ENCODE measurements around the gene TENT5C.
"Not testable (repeated sequence)": the region's sequence is repeated elsewhere in the genome, so short reads cannot be mapped to it uniquely, and the experiment has no call there.

The TENT5C gene

GRCh38 chr1:117605774-117606648 lies at the start of gene TENT5C:
Gene TENT5C (plus strand): TSS chr1:117606048. CDS start chr1:117622869, 16,821 bp downstream.
- DNase-seq, result peak; percentile 96 to 98

- DNase-seq, result no peak
Observed at GRCh38 chr1:117556341-117556740, 49.5 kb upstream of the TENT5C start.

GRCh38 chr1:117556976-117557375 lies 48.9 kb upstream of the TENT5C start:
- DNase-seq, result no peak

- DNase-seq, result not testable (repeated sequence)
Observed at GRCh38 chr1:117558451-117558850, 47.4 kb upstream of the TENT5C start.

- DNase-seq, result no peak
Observed at GRCh38 chr1:117559139-117559538, 46.7 kb upstream of the TENT5C start.

- no peak for DNase-seq
Observed at GRCh38 chr1:117559985-117560384, 45.9 kb upstream of the TENT5C start.

GRCh38 chr1:117561071-117561470 lies 44.8 kb upstream of the TENT5C start:
- DNase-seq, result no peak

GRCh38 chr1:117561551-117561950 lies 44.3 kb upstream of the TENT5C start:
- DNase-seq, result no peak

GRCh38 chr1:117562581-117563491 lies 43.0 kb upstream of the TENT5C start:
- no peak for DNase-seq

- DNase-seq, result no peak
Observed at GRCh38 chr1:117563492-117563875, 42.4 kb upstream of the TENT5C start.

GRCh38 chr1:117564227-117565075 lies 41.4 kb upstream of the TENT5C start:
- no peak for DNase-seq

- no peak for DNase-seq
Observed at GRCh38 chr1:117565076-117565556, 40.7 kb upstream of the TENT5C start.

GRCh38 chr1:117565745-117566455 lies 39.9 kb upstream of the TENT5C start:
- DNase-seq, result no peak

GRCh38 chr1:117566556-117566955 lies 39.3 kb upstream of the TENT5C start:
- DNase-seq, result no peak

GRCh38 chr1:117567435-117567834 lies 38.4 kb upstream of the TENT5C start:
- no peak for DNase-seq

- DNase-seq, result no peak
Observed at GRCh38 chr1:117567976-117568375, 37.9 kb upstream of the TENT5C start.

- no peak for DNase-seq
Observed at GRCh38 chr1:117568999-117569398, 36.8 kb upstream of the TENT5C start.

- DNase-seq, result no peak
Observed at GRCh38 chr1:117569856-117570255, 36.0 kb upstream of the TENT5C start.

- DNase-seq, result no peak
Observed at GRCh38 chr1:117570988-117571409, 34.8 kb upstream of the TENT5C start.

GRCh38 chr1:117571496-117571895 lies 34.4 kb upstream of the TENT5C start:
- DNase-seq, result no peak

- DNase-seq, result no peak
Observed at GRCh38 chr1:117572546-117572945, 33.3 kb upstream of the TENT5C start.
